HCT116 (cell line): ENCODE measurements around the gene RPS28. TPM values are rescaled to one million over a fixed set of nuclear protein-coding genes. Genes with fewer than 3 reads are reported as not detected.

Experiments
- ATAC-seq: fragments of 200-7000 bp; cut with Tn5 transposase; 2 replicates; pipeline ENCODE4 v1.9.1; 2020; ENCODE audit warnings: mild to moderate bottlenecking, moderate library complexity
- BruUV-seq: library from RNA; stranded (reverse); fragments of 400-500 nt; replicated peaks from 2 replicates; lab custom pipeline; 2021; lab: Mats Ljungman, UMichigan
- CTCF ChIA-PET: fragments of 300-600 bp; sonication (Branson Sonifier 250); formaldehyde crosslinking; loops from one replicate; lab custom pipeline; 2021; ENCODE audit warnings: antibody characterized with exemption; lab: Charles Lee
- POLR2A ChIA-PET: fragments of 300-600, 350-600 bp; sonication (Branson Sonifier 250); formaldehyde crosslinking; loops from one replicate; lab custom pipeline; 2021; ENCODE audit warnings: antibody characterized with exemption; lab: Charles Lee
- RAD21 ChIA-PET, 2 experiments: fragments of 300-600 bp; sonication (Branson Sonifier 250); formaldehyde crosslinking; loops; one replicate each; lab custom pipeline; 2023; ENCODE audit warnings: low total read pairs in 2 of 2; ENCODE audit not compliant: uncharacterized antibody in 2 of 2, unreplicated experiment in 2 of 2, low non-redundant PET in 1 of 2; lab: Charles Lee
- DNase-seq: peaks from one replicate; pipeline ENCODE4 v3.0.0-alpha.2; 2010; ENCODE audit warnings: low read depth, low spot score
- H2AFZ ChIP-seq: fragments of 200-600 bp; shearing (Covaris generic), sonication (generic); 2 replicates; pipeline ENCODE4 v1.6.1; 2017; ENCODE audit warnings: low read depth, mixed run types, mixed read lengths, antibody characterized with exemption, low read length; ENCODE audit not compliant: poor library complexity, severe bottlenecking
- H3K27ac ChIP-seq: 2 replicates; pipeline ENCODE4 v1.5.1; 2012; ENCODE audit warnings: low read depth, low read length
- H3K27me3 ChIP-seq: fragments of 200-600 bp; sonication (generic); 2 replicates; pipeline ENCODE4 v1.6.1; 2016; ENCODE audit warnings: mixed run types, low read length, mixed read lengths; ENCODE audit not compliant: insufficient read depth
- H3K36me3 ChIP-seq, 2 experiments: fragments of 200-500 bp in 1 of 2; fragments of 200-600 bp in 1 of 2; sonication (Bioruptor generic) in 1 of 2; sonication (generic) in 1 of 2; 2 replicates each; pipeline versions ENCODE4 v1.5.1 to v1.6.1; 2014 to 2016; ENCODE audit warnings: low read length in 2 of 2, inconsistent platforms in 1 of 2, mixed read lengths in 1 of 2, mixed run types in 1 of 2; ENCODE audit not compliant: insufficient read depth in 2 of 2, control insufficient read depth in 1 of 2
- H3K4me1 ChIP-seq, 2 experiments: fragments of 200-600 bp in 1 of 2; sonication (generic) in 1 of 2; 2 replicates each; pipeline versions ENCODE4 v1.5.1 to v1.6.1; 2012 to 2017; ENCODE audit warnings: low read length in 2 of 2, inconsistent platforms in 1 of 2, mild to moderate bottlenecking in 1 of 2, mixed read lengths in 1 of 2, mixed run types in 1 of 2, moderate library complexity in 1 of 2; ENCODE audit not compliant: insufficient read depth in 2 of 2, control insufficient read depth in 1 of 2
- H3K4me2 ChIP-seq: fragments of 200-600 bp; sonication (generic); 2 replicates; pipeline ENCODE4 v1.6.1; 2017; ENCODE audit warnings: mixed run types, low read length, mixed read lengths
- H3K4me3 ChIP-seq, 2 experiments: fragments of 200-600 bp in 1 of 2; sonication (generic) in 1 of 2; replicated peaks in 1 of 2; 2 replicates each; pipeline ENCODE4 v1.5.1; 2011 to 2016; ENCODE audit warnings: low read length in 2 of 2, control low read depth in 1 of 2, low read depth in 1 of 2, mild to moderate bottlenecking in 1 of 2, mixed read lengths in 1 of 2, mixed run types in 1 of 2
- H3K79me2 ChIP-seq: fragments of 200-600 bp; sonication (generic); 2 replicates; pipeline ENCODE4 v1.6.1; 2017; ENCODE audit warnings: mild to moderate bottlenecking, mixed run types, low read length, moderate library complexity, mixed read lengths; ENCODE audit not compliant: insufficient read depth
- H3K9ac ChIP-seq: fragments of 200-600 bp; sonication (generic); 2 replicates; pipeline ENCODE4 v1.6.1; 2016; ENCODE audit warnings: low read length, mixed read lengths
- H3K9me2 ChIP-seq: fragments of 200-600 bp; sonication (generic), shearing (Covaris generic); 2 replicates; pipeline ENCODE4 v1.6.1; 2017; ENCODE audit warnings: mixed run types, mild to moderate bottlenecking, moderate library complexity; ENCODE audit not compliant: insufficient read depth
- H3K9me3 ChIP-seq, 2 experiments: fragments of 200-500 bp in 1 of 2; fragments of 200-600 bp in 1 of 2; sonication (Bioruptor generic) in 1 of 2; sonication (generic) in 1 of 2; 2 replicates each; pipeline ENCODE4 v1.6.1; 2014 to 2017; ENCODE audit warnings: low read length in 2 of 2, mixed read lengths in 2 of 2, inconsistent platforms in 1 of 2, low read depth in 1 of 2, mild to moderate bottlenecking in 1 of 2, mixed run types in 1 of 2, moderate library complexity in 1 of 2; ENCODE audit not compliant: control insufficient read depth in 1 of 2, insufficient read depth in 1 of 2
- H4K20me1 ChIP-seq: fragments of 200-600 bp; sonication (generic), shearing (Covaris generic); 2 replicates; pipeline ENCODE4 v1.6.1; 2017; ENCODE audit warnings: mixed run types, mild to moderate bottlenecking, moderate library complexity; ENCODE audit not compliant: insufficient read depth
- EGR1 ChIP-seq: IDR thresholded peaks from 2 replicates; pipeline ENCODE4 v1.6.1; 2012; ENCODE audit warnings: low read depth
- EZH2 ChIP-seq: fragments of 200-600 bp; sonication (generic); IDR thresholded peaks from 2 replicates; pipeline ENCODE4 v1.6.1; 2017; ENCODE audit warnings: antibody characterized with exemption, mixed run types
- FOSL1 ChIP-seq: IDR thresholded peaks from 2 replicates; pipeline ENCODE4 v1.6.1; 2012; ENCODE audit warnings: low read depth
- POLR2A ChIP-seq: IDR thresholded peaks from 2 replicates; pipeline ENCODE4 v1.7.0; 2011; ENCODE audit warnings: borderline replicate concordance; ENCODE audit not compliant: insufficient read depth, insufficient read length; ENCODE audit errors: extremely low read depth
- POLR2AphosphoS5 ChIP-seq: IDR thresholded peaks from 2 replicates; pipeline ENCODE4 v1.6.1; 2011; ENCODE audit warnings: mild to moderate bottlenecking, low read depth, low read length, moderate library complexity
- RAD21 ChIP-seq: IDR thresholded peaks from 2 replicates; pipeline ENCODE4 v1.6.1; 2012; ENCODE audit warnings: low read depth, mild to moderate bottlenecking
- SIN3A ChIP-seq: IDR thresholded peaks from 2 replicates; pipeline ENCODE4 v1.6.1; 2012; ENCODE audit warnings: low read depth
- SP1 ChIP-seq: IDR thresholded peaks from 2 replicates; pipeline ENCODE4 v1.6.1; 2012; ENCODE audit warnings: low read depth
- SRF ChIP-seq: IDR thresholded peaks from 2 replicates; pipeline ENCODE4 v1.6.1; 2012; ENCODE audit warnings: low read depth
- TCF7L2 ChIP-seq: IDR thresholded peaks from 2 replicates; pipeline ENCODE4 v1.7.0; 2011; ENCODE audit warnings: borderline replicate concordance, inconsistent platforms; ENCODE audit not compliant: insufficient read depth, insufficient read length; ENCODE audit errors: extremely low read depth
- YY1 ChIP-seq: IDR thresholded peaks from 2 replicates; pipeline ENCODE4 v1.6.1; 2011; ENCODE audit warnings: low read length, low read depth, moderate library complexity, mild to moderate bottlenecking; ENCODE audit not compliant: insufficient replicate concordance; ENCODE audit errors: extremely low read depth
- ZFX ChIP-seq: fragments of 450-650 bp; IDR thresholded peaks from 2 replicates; pipeline ENCODE4 v1.6.1; 2017
- ZNF274 ChIP-seq: fragments of 200-500 bp; sonication (Bioruptor generic); IDR thresholded peaks from 2 replicates; pipeline ENCODE4 v1.6.1; 2014; ENCODE audit warnings: mild to moderate bottlenecking, low read depth, low read length, inconsistent platforms
- intact Hi-C: fragments of 100-400 bp; cut with micrococcal nuclease; formaldehyde crosslinking; loops from 2 replicates; pipeline ENCODE4 v1.10.0; 2022
- total RNA-seq: library from RNA; stranded (reverse); gene quantifications from one replicate; pipeline ENCODE4 v1.2.1, GENCODE V29; 2021; ENCODE audit not compliant: unreplicated experiment
- TF ChIP-seq, protein P1 (sequence below): IDR thresholded peaks from 2 replicates; pipeline ENCODE4 v1.6.1; 2012
- TF ChIP-seq, protein P2 (sequence below): IDR thresholded peaks from 2 replicates; pipeline ENCODE4 v1.6.1; 2012
- TF ChIP-seq, protein P3 (sequence below): IDR thresholded peaks from 2 replicates; pipeline ENCODE4 v1.6.1; 2012; ENCODE audit warnings: low read depth
- TF ChIP-seq, protein P4 (sequence below): IDR thresholded peaks from 2 replicates; pipeline ENCODE4 v1.6.1; 2011; ENCODE audit warnings: mild to moderate bottlenecking, low read length, moderate library complexity; ENCODE audit not compliant: insufficient replicate concordance; ENCODE audit errors: extremely low read depth
- TF ChIP-seq, protein P5 (sequence below), 3 experiments: fragments of 200-600 bp in 1 of 3; sonication (generic) in 1 of 3; IDR thresholded peaks in 2 of 3; conservative IDR thresholded peaks in 1 of 3; 2 replicates each; pipeline ENCODE4 v1.5.1; 2012 to 2017; ENCODE audit warnings: low read depth in 2 of 3, low read length in 2 of 3, antibody characterized with exemption in 1 of 3, borderline replicate concordance in 1 of 3, control low read depth in 1 of 3, mild to moderate bottlenecking in 1 of 3, mixed read lengths in 1 of 3, mixed run types in 1 of 3, moderate library complexity in 1 of 3; ENCODE audit not compliant: insufficient read depth in 1 of 3

RPS28 gene
- total RNA-seq, 1 experiment from 2014 or later, result 2,379 TPM

DNA sequence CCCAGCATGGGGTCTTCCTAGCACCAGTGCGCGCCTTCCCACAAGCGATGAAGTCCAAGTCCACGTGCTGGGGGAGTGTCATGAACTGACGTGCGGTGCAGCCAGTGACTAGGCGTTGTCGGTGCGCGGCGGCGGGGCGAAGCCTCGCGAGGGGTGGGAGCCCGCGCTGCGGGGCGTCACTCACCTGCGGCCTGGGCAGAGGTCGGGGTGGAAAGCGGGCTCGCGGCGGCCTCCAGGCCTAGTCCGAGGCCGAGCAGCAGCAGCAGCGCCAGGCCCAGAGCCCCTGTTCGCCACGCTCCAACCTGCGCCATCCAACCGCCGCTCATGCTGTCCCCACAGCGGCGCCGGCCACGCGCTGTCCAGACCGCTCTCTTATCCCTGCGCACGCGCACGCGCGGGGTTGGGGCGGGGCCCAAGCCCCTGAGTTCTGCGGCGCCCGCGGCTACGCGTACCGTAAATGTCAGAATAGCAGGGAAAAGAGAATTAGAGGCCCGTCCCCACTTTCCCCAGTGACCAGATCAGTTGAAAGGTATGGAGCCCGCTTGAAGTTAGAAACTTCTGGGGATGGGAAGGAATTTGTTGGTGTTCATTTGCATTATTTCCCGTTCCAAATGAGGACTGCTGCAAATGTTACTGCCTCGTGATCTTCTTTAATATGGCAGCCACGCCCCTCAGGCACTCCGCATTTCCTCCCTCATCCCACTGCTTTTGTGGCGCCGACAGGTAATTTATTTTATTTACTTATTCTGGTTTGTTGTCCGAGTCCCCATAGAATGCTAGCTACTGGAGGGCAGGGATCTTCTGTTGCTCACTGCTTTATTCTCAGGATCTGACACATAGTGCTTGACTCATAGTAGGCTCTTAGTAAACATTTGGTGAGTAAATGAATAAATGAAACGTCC, 13.1 kb upstream of the RPS28 start, which contains the start of gene CD320:
Gene CD320, minus strand, starts transcription at position 394 of the 902 bp plus-strand sequence. Its CDS starts 68 bp downstream, at position 326.
- Histone ChIP-seq H3K9ac (peak within 1 kb of the TSS; percentile 87), H3K4me3 (peak within 1 kb of the TSS; percentile 76 to 77), H3K4me2 (peak within 1 kb of the TSS; percentile 94), H4K20me1 (no peaks in the 10 kb centered on the region), H2AFZ (no peak within 1 kb of the TSS), H3K79me2 (peaks cover 32% of the 10 kb centered on the region), H3K9me2 (no peaks in the 10 kb centered on the region), H3K4me1 (peaks cover 24 to 70% of the 10 kb centered on the region in 2 experiments), H3K36me3 (peaks cover 8 to 17% of the 10 kb centered on the region in 2 experiments; a peak in 3 of 4 replicates), H3K9me3 (no peaks in the 10 kb centered on the region), H3K27me3 (no peaks in the 10 kb centered on the region)
- POLR2A ChIA-PET, result no interaction called here
- intact Hi-C loops, result no loop called here
- ATAC-seq (peak; percentile 82), DNase-seq (peak; percentile 84)
- TSS peak; percentile 66 for BruUV-seq
- TF ChIP-seq ZFX, result peak; percentile 94; the same call in 1 of the 2 replicates
- TF ChIP-seq, protein P1, sequence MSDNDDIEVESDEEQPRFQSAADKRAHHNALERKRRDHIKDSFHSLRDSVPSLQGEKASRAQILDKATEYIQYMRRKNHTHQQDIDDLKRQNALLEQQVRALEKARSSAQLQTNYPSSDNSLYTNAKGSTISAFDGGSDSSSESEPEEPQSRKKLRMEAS, result peak; percentile 99
- TF ChIP-seq RAD21, result no peak
- TF ChIP-seq, protein P2, sequence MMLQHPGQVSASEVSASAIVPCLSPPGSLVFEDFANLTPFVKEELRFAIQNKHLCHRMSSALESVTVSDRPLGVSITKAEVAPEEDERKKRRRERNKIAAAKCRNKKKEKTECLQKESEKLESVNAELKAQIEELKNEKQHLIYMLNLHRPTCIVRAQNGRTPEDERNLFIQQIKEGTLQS, result no peak
- TF ChIP-seq TCF7L2, result peak; percentile 84
- no peak for TF ChIP-seq ZNF274
- peak; percentile 66 for TF ChIP-seq SP1
- TF ChIP-seq EZH2, result no peak
- peak; percentile 94; the same call in 1 of the 2 replicates for TF ChIP-seq SIN3A
- TF ChIP-seq POLR2A, result peak; percentile 70
- TF ChIP-seq YY1, result peak; percentile 72
- TF ChIP-seq POLR2AphosphoS5, result peak; percentile 91
- no peak for TF ChIP-seq FOSL1
- no peak for TF ChIP-seq EGR1
- TF ChIP-seq, protein P3, sequence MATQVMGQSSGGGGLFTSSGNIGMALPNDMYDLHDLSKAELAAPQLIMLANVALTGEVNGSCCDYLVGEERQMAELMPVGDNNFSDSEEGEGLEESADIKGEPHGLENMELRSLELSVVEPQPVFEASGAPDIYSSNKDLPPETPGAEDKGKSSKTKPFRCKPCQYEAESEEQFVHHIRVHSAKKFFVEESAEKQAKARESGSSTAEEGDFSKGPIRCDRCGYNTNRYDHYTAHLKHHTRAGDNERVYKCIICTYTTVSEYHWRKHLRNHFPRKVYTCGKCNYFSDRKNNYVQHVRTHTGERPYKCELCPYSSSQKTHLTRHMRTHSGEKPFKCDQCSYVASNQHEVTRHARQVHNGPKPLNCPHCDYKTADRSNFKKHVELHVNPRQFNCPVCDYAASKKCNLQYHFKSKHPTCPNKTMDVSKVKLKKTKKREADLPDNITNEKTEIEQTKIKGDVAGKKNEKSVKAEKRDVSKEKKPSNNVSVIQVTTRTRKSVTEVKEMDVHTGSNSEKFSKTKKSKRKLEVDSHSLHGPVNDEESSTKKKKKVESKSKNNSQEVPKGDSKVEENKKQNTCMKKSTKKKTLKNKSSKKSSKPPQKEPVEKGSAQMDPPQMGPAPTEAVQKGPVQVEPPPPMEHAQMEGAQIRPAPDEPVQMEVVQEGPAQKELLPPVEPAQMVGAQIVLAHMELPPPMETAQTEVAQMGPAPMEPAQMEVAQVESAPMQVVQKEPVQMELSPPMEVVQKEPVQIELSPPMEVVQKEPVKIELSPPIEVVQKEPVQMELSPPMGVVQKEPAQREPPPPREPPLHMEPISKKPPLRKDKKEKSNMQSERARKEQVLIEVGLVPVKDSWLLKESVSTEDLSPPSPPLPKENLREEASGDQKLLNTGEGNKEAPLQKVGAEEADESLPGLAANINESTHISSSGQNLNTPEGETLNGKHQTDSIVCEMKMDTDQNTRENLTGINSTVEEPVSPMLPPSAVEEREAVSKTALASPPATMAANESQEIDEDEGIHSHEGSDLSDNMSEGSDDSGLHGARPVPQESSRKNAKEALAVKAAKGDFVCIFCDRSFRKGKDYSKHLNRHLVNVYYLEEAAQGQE, result no peak
- TF ChIP-seq, protein P4, sequence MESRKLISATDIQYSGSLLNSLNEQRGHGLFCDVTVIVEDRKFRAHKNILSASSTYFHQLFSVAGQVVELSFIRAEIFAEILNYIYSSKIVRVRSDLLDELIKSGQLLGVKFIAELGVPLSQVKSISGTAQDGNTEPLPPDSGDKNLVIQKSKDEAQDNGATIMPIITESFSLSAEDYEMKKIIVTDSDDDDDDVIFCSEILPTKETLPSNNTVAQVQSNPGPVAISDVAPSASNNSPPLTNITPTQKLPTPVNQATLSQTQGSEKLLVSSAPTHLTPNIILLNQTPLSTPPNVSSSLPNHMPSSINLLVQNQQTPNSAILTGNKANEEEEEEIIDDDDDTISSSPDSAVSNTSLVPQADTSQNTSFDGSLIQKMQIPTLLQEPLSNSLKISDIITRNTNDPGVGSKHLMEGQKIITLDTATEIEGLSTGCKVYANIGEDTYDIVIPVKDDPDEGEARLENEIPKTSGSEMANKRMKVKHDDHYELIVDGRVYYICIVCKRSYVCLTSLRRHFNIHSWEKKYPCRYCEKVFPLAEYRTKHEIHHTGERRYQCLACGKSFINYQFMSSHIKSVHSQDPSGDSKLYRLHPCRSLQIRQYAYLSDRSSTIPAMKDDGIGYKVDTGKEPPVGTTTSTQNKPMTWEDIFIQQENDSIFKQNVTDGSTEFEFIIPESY, result peak; percentile 92
- TF ChIP-seq, protein P5, sequence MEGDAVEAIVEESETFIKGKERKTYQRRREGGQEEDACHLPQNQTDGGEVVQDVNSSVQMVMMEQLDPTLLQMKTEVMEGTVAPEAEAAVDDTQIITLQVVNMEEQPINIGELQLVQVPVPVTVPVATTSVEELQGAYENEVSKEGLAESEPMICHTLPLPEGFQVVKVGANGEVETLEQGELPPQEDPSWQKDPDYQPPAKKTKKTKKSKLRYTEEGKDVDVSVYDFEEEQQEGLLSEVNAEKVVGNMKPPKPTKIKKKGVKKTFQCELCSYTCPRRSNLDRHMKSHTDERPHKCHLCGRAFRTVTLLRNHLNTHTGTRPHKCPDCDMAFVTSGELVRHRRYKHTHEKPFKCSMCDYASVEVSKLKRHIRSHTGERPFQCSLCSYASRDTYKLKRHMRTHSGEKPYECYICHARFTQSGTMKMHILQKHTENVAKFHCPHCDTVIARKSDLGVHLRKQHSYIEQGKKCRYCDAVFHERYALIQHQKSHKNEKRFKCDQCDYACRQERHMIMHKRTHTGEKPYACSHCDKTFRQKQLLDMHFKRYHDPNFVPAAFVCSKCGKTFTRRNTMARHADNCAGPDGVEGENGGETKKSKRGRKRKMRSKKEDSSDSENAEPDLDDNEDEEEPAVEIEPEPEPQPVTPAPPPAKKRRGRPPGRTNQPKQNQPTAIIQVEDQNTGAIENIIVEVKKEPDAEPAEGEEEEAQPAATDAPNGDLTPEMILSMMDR (IDR thresholded peaks at IDR 0.05 in 2 of 3, conservative IDR thresholded peaks at IDR 0.05 in 1 of 3; ENCODE audit: borderline replicate concordance in 1 of 3, insufficient read depth in 1 of 3, low read depth in 2 of 3, low read length in 2 of 3), result no peak
- no peak for TF ChIP-seq SRF
- TF ChIP-seq, all 23 proteins: peak for 9
- ChIA-PET RAD21 (no interaction called here), CTCF (no interaction called here)
- peak within 1 kb of the TSS; percentile 86 for H3K27ac ChIP-seq
